ENCODE data around the gene PSMC3.

- no peak for TF ChIP-seq YY1 (IDR thresholded peaks at IDR 0.05; ENCODE audit: insufficient read depth, insufficient read length)
- no peak for TF ChIP-seq ZNF274 (IDR thresholded peaks at IDR 0.05; ENCODE audit: low read depth, low read length)
- no peak for TF ChIP-seq SUZ12 (IDR thresholded peaks at IDR 0.05; ENCODE audit: extremely low read depth, insufficient read depth, insufficient read length)
Measured at GRCh38 chr11:47369676-47370075, 56.6 kb downstream of the PSMC3 start.

Measured in NT2/D1 (cell line).